Ishikawa (cell line): ENCODE results near the gene C19orf47.

ENCODE experiments used
- EP300 ChIP-seq: IDR thresholded peaks from 2 replicates; pipeline ENCODE4 v1.6.1; 2012; ENCODE audit warnings: borderline replicate concordance
- TCF12 ChIP-seq: IDR thresholded peaks from 2 replicates; pipeline ENCODE4 v1.6.1; 2012; ENCODE audit warnings: low read depth
- YY1 ChIP-seq: IDR thresholded peaks from 2 replicates; pipeline ENCODE4 v1.6.1; 2012; ENCODE audit warnings: low read depth
- TF ChIP-seq, protein P1 (sequence below): IDR thresholded peaks from 2 replicates; pipeline ENCODE4 v1.6.1; 2012; ENCODE audit warnings: low read depth, mild to moderate bottlenecking

GRCh38 chr19:40358773-40359172 is 10.6 kb upstream of the C19orf47 start:
- no peak for TF ChIP-seq YY1
- TF ChIP-seq, protein P1, sequence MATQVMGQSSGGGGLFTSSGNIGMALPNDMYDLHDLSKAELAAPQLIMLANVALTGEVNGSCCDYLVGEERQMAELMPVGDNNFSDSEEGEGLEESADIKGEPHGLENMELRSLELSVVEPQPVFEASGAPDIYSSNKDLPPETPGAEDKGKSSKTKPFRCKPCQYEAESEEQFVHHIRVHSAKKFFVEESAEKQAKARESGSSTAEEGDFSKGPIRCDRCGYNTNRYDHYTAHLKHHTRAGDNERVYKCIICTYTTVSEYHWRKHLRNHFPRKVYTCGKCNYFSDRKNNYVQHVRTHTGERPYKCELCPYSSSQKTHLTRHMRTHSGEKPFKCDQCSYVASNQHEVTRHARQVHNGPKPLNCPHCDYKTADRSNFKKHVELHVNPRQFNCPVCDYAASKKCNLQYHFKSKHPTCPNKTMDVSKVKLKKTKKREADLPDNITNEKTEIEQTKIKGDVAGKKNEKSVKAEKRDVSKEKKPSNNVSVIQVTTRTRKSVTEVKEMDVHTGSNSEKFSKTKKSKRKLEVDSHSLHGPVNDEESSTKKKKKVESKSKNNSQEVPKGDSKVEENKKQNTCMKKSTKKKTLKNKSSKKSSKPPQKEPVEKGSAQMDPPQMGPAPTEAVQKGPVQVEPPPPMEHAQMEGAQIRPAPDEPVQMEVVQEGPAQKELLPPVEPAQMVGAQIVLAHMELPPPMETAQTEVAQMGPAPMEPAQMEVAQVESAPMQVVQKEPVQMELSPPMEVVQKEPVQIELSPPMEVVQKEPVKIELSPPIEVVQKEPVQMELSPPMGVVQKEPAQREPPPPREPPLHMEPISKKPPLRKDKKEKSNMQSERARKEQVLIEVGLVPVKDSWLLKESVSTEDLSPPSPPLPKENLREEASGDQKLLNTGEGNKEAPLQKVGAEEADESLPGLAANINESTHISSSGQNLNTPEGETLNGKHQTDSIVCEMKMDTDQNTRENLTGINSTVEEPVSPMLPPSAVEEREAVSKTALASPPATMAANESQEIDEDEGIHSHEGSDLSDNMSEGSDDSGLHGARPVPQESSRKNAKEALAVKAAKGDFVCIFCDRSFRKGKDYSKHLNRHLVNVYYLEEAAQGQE, result no peak
- no peak for TF ChIP-seq TCF12
- TF ChIP-seq EP300, result no peak
